ENCODE results near the gene POLR2C.

POLR2C gene

GRCh38 chr16:57478396-57479204, 16.1 kb downstream of the POLR2C start:
- Mint-ChIP-seq H3K4me1 (peaks cover 20% of the 10 kb centered on the region), H3K27me3 (peaks cover 18% of the 10 kb centered on the region), H3K4me3 (no peak overlapping the region), H3K36me3 (no peaks in the 10 kb centered on the region), H3K27ac (no peak overlapping the region), H3K9me3 (no peaks in the 10 kb centered on the region)
- CTCF ChIA-PET = interaction anchor here (1.3 to 9.5 kb wide), 2 partner anchors 9 to 40 kb away, joined by 3 to 79 read pairs; no protein-coding TSS in a partner anchor
- DNase-seq = no peak

DNA sequence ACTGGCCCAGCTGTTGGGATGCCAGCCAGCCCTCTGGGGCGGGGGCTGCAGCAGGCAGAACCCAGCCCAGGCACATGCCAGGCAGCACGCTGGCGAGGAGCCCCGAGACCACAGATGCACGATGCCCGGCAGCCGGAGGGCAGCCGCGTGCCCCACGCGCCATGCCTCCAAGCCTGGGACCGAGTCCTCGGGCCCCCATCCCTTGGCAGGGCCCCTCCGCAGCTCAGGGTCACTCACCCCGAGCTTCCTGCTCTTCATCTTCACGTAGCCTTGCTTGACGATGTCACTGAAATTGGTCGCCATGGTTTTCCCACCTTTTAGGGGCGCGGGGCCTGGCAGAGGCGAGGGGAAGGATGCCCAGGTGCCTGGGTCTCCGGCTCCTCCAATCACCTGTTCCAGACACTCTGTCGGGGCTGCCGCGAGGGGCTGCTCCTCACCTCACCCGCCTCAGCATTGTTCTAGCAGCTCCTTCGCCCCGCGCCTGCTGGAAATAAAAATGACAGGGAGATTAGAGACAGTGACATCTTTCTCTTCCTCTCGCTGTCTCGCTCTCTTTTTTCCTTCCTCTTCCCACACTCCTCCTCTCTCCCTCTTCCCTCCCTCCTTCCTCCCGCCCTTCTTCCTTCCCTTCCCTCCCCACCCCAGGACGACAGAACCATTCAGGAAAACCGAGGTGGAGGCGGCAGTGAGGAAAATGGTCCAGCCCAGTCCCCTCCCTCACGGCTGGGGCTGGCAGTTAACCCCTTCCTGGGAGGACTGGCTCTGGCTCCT, 16.9 kb downstream of the POLR2C start:
- Mint-ChIP-seq H3K27me3 (peaks cover 26% of the 10 kb centered on the region), H3K36me3 (no peaks in the 10 kb centered on the region), H3K4me3 (no peak overlapping the region), H3K9me3 (no peaks in the 10 kb centered on the region), H3K27ac (no peak overlapping the region), H3K4me1 (peaks cover 20% of the 10 kb centered on the region)
- CTCF ChIA-PET = interaction anchor here (2.4 to 9.5 kb wide), 2 partner anchors 39 to 40 kb away, joined by 14 to 79 read pairs; no protein-coding TSS in a partner anchor
- DNase-seq = no peak

GRCh38 chr16:57479976-57480753, 17.7 kb downstream of the POLR2C start:
- no peaks in the 10 kb centered on the region for H3K36me3 Mint-ChIP-seq
- no peak overlapping the region for H3K4me3 Mint-ChIP-seq
- H3K4me1 Mint-ChIP-seq = peaks cover 16% of the 10 kb centered on the region
- CTCF ChIA-PET = interaction anchor here (1.0 to 2.4 kb wide), 2 partner anchors 39 to 61 kb away, joined by 3 to 14 read pairs; no protein-coding TSS in a partner anchor
- H3K27ac Mint-ChIP-seq = no peak overlapping the region
- H3K9me3 Mint-ChIP-seq = no peaks in the 10 kb centered on the region
- peaks cover 34% of the 10 kb centered on the region for H3K27me3 Mint-ChIP-seq
- DNase-seq = no peak

DNA sequence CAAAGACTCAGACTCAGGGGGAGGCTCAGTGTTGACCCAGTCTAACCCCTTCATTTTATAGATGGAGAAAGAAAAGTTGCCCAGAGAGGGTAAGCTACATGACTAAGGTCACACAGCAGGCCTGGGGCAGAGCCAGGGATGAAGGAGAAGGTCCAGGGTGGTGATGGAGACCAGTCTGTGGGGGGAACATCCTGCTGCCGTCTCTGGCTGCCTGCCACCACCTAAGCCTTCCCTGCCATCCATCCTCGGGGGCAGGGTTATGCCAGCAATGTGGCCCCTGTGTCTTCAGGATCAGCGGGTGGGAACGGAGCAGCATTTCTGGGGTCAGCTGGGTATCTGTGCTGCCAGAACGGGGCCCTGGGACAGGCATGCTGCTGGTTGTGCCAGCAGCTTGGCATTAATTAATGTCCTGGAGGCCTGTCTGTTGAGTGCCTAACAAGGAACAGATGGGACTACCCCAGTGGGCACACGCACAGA, 18.3 kb downstream of the POLR2C start:
- H3K27me3 Mint-ChIP-seq = peaks cover 40% of the 10 kb centered on the region
- H3K4me1 Mint-ChIP-seq = peaks cover 14% of the 10 kb centered on the region
- H3K27ac Mint-ChIP-seq = no peak overlapping the region
- no peaks in the 10 kb centered on the region for H3K36me3 Mint-ChIP-seq
- no peak overlapping the region for H3K4me3 Mint-ChIP-seq
- H3K9me3 Mint-ChIP-seq = no peaks in the 10 kb centered on the region
- DNase-seq = no peak
- CTCF ChIA-PET = interaction anchor here (1.0 to 2.4 kb wide), 4 partner anchors 18 to 62 kb away, joined by 3 to 14 read pairs (median 4); partner anchors contain the start of gene POLR2C

DNA sequence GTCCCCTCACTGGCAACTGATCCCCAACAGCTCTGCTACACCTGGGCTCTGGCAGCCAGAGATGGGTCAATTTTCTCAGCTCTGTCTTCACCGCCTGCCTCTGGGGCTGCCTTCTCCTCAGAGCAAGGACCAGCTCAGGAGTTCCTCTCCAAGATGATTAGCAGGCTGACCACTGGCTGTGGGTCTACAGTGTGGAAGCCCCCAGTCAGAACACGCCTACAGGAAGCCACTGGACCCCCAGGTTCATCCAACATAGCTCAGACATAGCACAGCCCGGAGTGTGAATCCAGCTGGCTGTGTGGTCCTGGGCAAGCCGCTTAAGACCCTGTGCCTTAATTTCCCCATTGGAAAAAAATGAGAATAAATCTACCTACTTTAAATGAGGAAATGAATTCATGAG, 18.9 kb downstream of the POLR2C start:
- Mint-ChIP-seq H3K9me3 (no peaks in the 10 kb centered on the region), H3K27me3 (peaks cover 43% of the 10 kb centered on the region), H3K4me3 (no peak overlapping the region), H3K4me1 (peaks cover 11% of the 10 kb centered on the region), H3K36me3 (no peaks in the 10 kb centered on the region), H3K27ac (no peak overlapping the region)
- CTCF ChIA-PET = interaction anchor here (1.0 to 2.4 kb wide), 4 partner anchors 19 to 63 kb away, joined by 3 to 14 read pairs (median 4); partner anchors contain the start of gene POLR2C
- no peak for DNase-seq

GRCh38 chr16:57482845-57483545, 20.5 kb downstream of the POLR2C start:
- Mint-ChIP-seq H3K27me3 (peaks cover 43% of the 10 kb centered on the region), H3K9me3 (no peaks in the 10 kb centered on the region), H3K4me1 (peaks cover 13% of the 10 kb centered on the region), H3K36me3 (no peaks in the 10 kb centered on the region), H3K27ac (no peak overlapping the region), H3K4me3 (no peak overlapping the region)
- CTCF ChIA-PET = interaction anchor here (1.1 to 1.2 kb wide), 2 partner anchors 8 to 37 kb away, joined by 4 read pairs; no protein-coding TSS in a partner anchor
- DNase-seq = no peak

- no peak overlapping the region for H3K27ac Mint-ChIP-seq
- peaks cover 43% of the 10 kb centered on the region for H3K27me3 Mint-ChIP-seq
- no peak for DNase-seq
- CTCF ChIA-PET = interaction anchor here (1.1 to 4.3 kb wide), 4 partner anchors 9 to 36 kb away, joined by 3 to 18 read pairs (median 4); partner anchors contain the start of gene POLR2C
- H3K4me3 Mint-ChIP-seq = no peak overlapping the region
- peaks cover 13% of the 10 kb centered on the region for H3K4me1 Mint-ChIP-seq
- no peaks in the 10 kb centered on the region for H3K36me3 Mint-ChIP-seq
- no peaks in the 10 kb centered on the region for H3K9me3 Mint-ChIP-seq
Measured at GRCh38 chr16:57483725-57484514, 21.4 kb downstream of the POLR2C start.

DNA sequence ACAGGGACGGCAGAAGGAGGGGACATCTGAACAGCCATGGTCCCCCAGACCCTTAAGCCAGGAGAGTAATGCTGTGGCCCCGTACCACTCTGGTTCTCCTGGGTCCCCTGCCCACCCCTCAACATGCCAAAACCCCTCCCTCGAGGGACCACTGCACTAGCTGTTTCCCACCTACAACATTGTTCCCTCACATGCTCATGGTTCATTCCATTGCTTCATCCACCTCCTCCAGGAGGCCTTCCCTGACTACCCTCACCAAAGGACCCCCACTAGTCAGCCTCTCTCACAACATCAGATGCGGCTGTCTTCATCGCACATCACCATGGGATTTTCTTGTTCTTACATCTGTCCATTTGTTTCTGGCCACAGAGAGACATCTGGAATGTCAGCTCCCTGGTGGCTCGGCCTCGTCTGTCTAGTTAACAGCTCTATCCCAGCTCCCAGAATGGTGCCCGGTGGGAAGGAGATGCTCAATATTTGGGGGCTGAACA, 22.1 kb downstream of the POLR2C start:
- H3K4me1 Mint-ChIP-seq = peaks cover 13% of the 10 kb centered on the region
- CTCF ChIA-PET = interaction anchor here (1.4 to 4.3 kb wide), 2 partner anchors 22 to 35 kb away, joined by 3 to 18 read pairs; partner anchors contain the start of gene POLR2C
- peaks cover 43% of the 10 kb centered on the region for H3K27me3 Mint-ChIP-seq
- no peaks in the 10 kb centered on the region for H3K9me3 Mint-ChIP-seq
- no peak overlapping the region for H3K4me3 Mint-ChIP-seq
- DNase-seq = no peak
- no peak overlapping the region for H3K27ac Mint-ChIP-seq
- H3K36me3 Mint-ChIP-seq = no peaks in the 10 kb centered on the region

DNA sequence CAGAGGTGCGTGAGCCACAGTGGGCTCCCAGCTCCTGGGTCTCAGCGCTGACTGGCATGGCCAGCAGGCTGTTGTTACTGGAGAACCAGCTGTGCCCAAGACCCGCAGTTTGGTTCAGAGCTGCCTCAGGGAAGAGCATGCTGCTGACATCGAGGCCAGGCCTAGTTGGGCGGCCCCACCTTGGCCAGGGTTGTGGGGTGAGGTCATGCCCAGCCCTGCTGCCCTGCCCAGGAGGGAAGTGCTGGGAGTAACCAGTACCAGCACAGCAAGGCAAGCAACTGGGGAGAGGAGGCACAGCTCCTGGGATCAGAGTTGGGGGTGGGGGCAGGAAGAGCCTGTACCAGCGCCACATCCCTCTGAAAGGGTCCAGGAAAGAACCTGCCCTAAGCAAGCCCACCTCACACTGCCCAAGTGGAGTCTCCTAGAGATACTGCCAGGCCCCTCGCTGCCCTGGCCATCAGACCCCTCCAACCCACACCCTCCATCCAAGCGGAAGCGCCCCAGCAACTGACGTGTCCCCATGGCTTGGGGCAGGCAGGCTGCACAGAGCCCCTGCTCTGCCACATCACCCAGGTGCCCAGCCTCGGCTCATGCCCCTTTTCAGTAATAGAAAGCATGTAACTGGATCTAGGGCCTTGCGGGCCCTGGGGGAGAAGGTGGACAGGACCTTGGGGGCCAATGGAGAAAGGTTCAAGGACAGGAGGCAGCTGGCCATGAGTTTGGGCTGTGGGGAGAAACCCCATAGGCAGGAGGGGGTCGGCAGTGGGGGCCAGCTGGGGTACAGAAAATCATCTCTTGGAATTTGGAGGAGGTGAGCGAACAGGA, 22.8 kb downstream of the POLR2C start:
- peaks cover 13% of the 10 kb centered on the region for H3K4me1 Mint-ChIP-seq
- no peaks in the 10 kb centered on the region for H3K9me3 Mint-ChIP-seq
- H3K27me3 Mint-ChIP-seq = peaks cover 42% of the 10 kb centered on the region
- CTCF ChIA-PET = interaction anchor here (1.4 to 4.3 kb wide), 3 partner anchors 11 to 34 kb away, joined by 3 to 23 read pairs (median 18); partner anchors contain the start of gene POLR2C
- H3K36me3 Mint-ChIP-seq = no peaks in the 10 kb centered on the region
- DNase-seq = no peak
- peak overlapping the region; percentile 75 for H3K4me3 Mint-ChIP-seq
- H3K27ac Mint-ChIP-seq = peak overlapping the region; percentile 62

- H3K27ac Mint-ChIP-seq = peak within 1 kb of the TSS; percentile 62
Measured at GRCh38 chr16:57485916-57486857, 23.7 kb downstream of the POLR2C start, which contains the start of gene DOK4. DOK4 (minus strand) TSS chr16:57486493; CDS start chr16:57479507, 6,986 bp downstream.

More at GRCh38 chr16:57485916-57486857, 23.7 kb downstream of the POLR2C start, which contains the start of gene DOK4:
- Mint-ChIP-seq H3K4me1 (peaks cover 13% of the 10 kb centered on the region), H3K36me3 (no peaks in the 10 kb centered on the region), H3K27me3 (peaks cover 45% of the 10 kb centered on the region), H3K9me3 (no peaks in the 10 kb centered on the region), H3K4me3 (peak within 1 kb of the TSS; percentile 75)
- peak; percentile 85 for DNase-seq
- CTCF ChIA-PET = interaction anchor here (3.0 to 4.3 kb wide), 2 partner anchors 12 to 33 kb away, joined by 18 to 23 read pairs; no protein-coding TSS in a partner anchor

Data from activated naive CD4-positive, alpha-beta T cell treated with anti-CD3 and anti-CD28 coated beads, Interleukin-2, amount 10 ng/mL, durations not matched to agents 7 days and 5 days (primary cell).